OCI-LY3 (cell line): Measurements from ENCODE around the gene ZCCHC14.

Source experiments
- H2AFZ ChIP-seq: fragments of 200-600, 300-600 bp; shearing (Covaris generic); 2 replicates; pipeline ENCODE4 v1.6.0; 2014; ENCODE audit warnings: antibody characterized with exemption, low read depth, low read length
- H3K27ac ChIP-seq: fragments of 200-600, 300-600 bp; sonication (generic); 2 replicates; pipeline ENCODE4 v1.5.1; 2014; ENCODE audit warnings: mild to moderate bottlenecking, low read length, moderate library complexity, mixed read lengths
- H3K27me3 ChIP-seq: fragments of 200-600, 300-600 bp; sonication (generic); 2 replicates; pipeline ENCODE4 v1.6.1; 2014; ENCODE audit warnings: low read depth, low read length, mixed read lengths
- H3K36me3 ChIP-seq: fragments of 200-600, 300-600 bp; sonication (generic); replicated peaks from 2 replicates; pipeline ENCODE3; 2014; ENCODE audit warnings: low read depth, low read length, mixed read lengths
- H3K4me1 ChIP-seq: fragments of 300-600, 200-600 bp; sonication (generic); 2 replicates; pipeline ENCODE4 v1.6.1; 2014; ENCODE audit warnings: low read length, mixed read lengths
- H3K4me2 ChIP-seq: fragments of 200-600, 300-600 bp; sonication (generic); 2 replicates; pipeline ENCODE4 v1.6.1; 2014; ENCODE audit warnings: low read length, mixed read lengths
- H3K4me3 ChIP-seq: fragments of 300-600, 200-600 bp; sonication (generic); 2 replicates; pipeline ENCODE4 v1.5.1; 2014; ENCODE audit warnings: antibody characterized with exemption, mild to moderate bottlenecking, low read length, moderate library complexity
- H3K79me2 ChIP-seq: fragments of 300-600, 200-600 bp; shearing (Covaris generic); 2 replicates; pipeline ENCODE4 v1.6.1; 2014; ENCODE audit warnings: mild to moderate bottlenecking, low read length, mixed read lengths
- H3K9ac ChIP-seq: fragments of 300-600, 200-600 bp; shearing (Covaris generic); 2 replicates; pipeline ENCODE4 v1.6.0; 2014; ENCODE audit warnings: mild to moderate bottlenecking, low read length, moderate library complexity
- H3K9me3 ChIP-seq: fragments of 200-600, 300-600 bp; shearing (Covaris generic); 2 replicates; pipeline ENCODE4 v1.6.1; 2014; ENCODE audit warnings: low read length, mixed read lengths; ENCODE audit not compliant: insufficient read depth
- H4K20me1 ChIP-seq: fragments of 200-600, 300-600 bp; sonication (generic); 2 replicates; pipeline ENCODE4 v1.6.1; 2016; ENCODE audit warnings: low read length, mixed read lengths; ENCODE audit not compliant: insufficient read depth
- CTCF ChIP-seq: fragments of 200-600, 300-600 bp; sonication (generic); IDR thresholded peaks from 2 replicates; pipeline ENCODE4 v1.5.1; 2014; ENCODE audit warnings: antibody characterized with exemption, low read length, low read depth
- EZH2phosphoT487 ChIP-seq: fragments of 200-600 bp; shearing (Covaris generic); IDR thresholded peaks from 2 replicates; pipeline ENCODE4 v1.6.1; 2018; ENCODE audit warnings: antibody characterized with exemption, mixed run types, low read depth

The ZCCHC14 gene

GRCh38 chr16:87392821-87393679 is 99.8 kb downstream of the ZCCHC14 start:
- peak overlapping the region; percentile 98 for H3K4me2 ChIP-seq
- H3K4me3 ChIP-seq = peak overlapping the region; percentile 85
- H3K36me3 ChIP-seq = no peaks in the 10 kb centered on the region
- H2AFZ ChIP-seq = no peak overlapping the region
- peaks cover 31% of the 10 kb centered on the region for H3K79me2 ChIP-seq
- H3K9ac ChIP-seq = peak overlapping the region; percentile 65
- H3K4me1 ChIP-seq = peaks cover 30% of the 10 kb centered on the region
- H4K20me1 ChIP-seq = peaks cover 26% of the 10 kb centered on the region; the same call in 1 of the 2 replicates
- no peak overlapping the region for H3K27ac ChIP-seq
- no peaks in the 10 kb centered on the region for H3K9me3 ChIP-seq
- no peaks in the 10 kb centered on the region for H3K27me3 ChIP-seq
- TF ChIP-seq CTCF = peak; percentile 39
- no peak for TF ChIP-seq EZH2phosphoT487

GRCh38 chr16:87391950-87392820 is 100.6 kb downstream of the ZCCHC14 start, which contains the start of gene MAP1LC3B:
MAP1LC3B (plus strand) TSS chr16:87392336; CDS start chr16:87392428, 92 bp downstream.
- Histone ChIP-seq H3K4me3 (peak within 1 kb of the TSS; percentile 85), H4K20me1 (peaks cover 26% of the 10 kb centered on the region; the same call in 1 of the 2 replicates), H3K4me1 (peaks cover 36% of the 10 kb centered on the region), H3K27ac (peak within 1 kb of the TSS; percentile 46), H3K9ac (peak within 1 kb of the TSS; percentile 78), H3K36me3 (no peaks in the 10 kb centered on the region), H3K4me2 (peak within 1 kb of the TSS; percentile 98), H2AFZ (0 out of 2 replicates have a peak within 1 kb of the TSS, but pooled peaks have one; percentile 1), H3K79me2 (peaks cover 31% of the 10 kb centered on the region), H3K9me3 (no peaks in the 10 kb centered on the region), H3K27me3 (no peaks in the 10 kb centered on the region)
- TF ChIP-seq EZH2phosphoT487 (no peak), CTCF (no peak)

- H3K79me2 ChIP-seq = peaks cover 24% of the 10 kb centered on the region
- H3K4me3 ChIP-seq = peak overlapping the region; percentile 84
- H3K36me3 ChIP-seq = no peaks in the 10 kb centered on the region
- H3K27ac ChIP-seq = peak overlapping the region; percentile 46
- peak overlapping the region; percentile 78 for H3K9ac ChIP-seq
- H3K4me1 ChIP-seq = peaks cover 36% of the 10 kb centered on the region
- 0 out of 2 replicates have a peak overlapping the region, but pooled peaks have one; percentile 1 for H2AFZ ChIP-seq
- no peaks in the 10 kb centered on the region for H3K9me3 ChIP-seq
- TF ChIP-seq EZH2phosphoT487 (no peak), CTCF (no peak)
- H4K20me1 ChIP-seq = peaks cover 26% of the 10 kb centered on the region; the same call in 1 of the 2 replicates
- no peaks in the 10 kb centered on the region for H3K27me3 ChIP-seq
- H3K4me2 ChIP-seq = peak overlapping the region; percentile 94
Measured at GRCh38 chr16:87391324-87391949, 101.4 kb downstream of the ZCCHC14 start.
